ENCODE results near the gene WDR48.
A peak's percentile ranks its signal among the peaks of the same experiment; 100 is the strongest.

Gene WDR48

DNA sequence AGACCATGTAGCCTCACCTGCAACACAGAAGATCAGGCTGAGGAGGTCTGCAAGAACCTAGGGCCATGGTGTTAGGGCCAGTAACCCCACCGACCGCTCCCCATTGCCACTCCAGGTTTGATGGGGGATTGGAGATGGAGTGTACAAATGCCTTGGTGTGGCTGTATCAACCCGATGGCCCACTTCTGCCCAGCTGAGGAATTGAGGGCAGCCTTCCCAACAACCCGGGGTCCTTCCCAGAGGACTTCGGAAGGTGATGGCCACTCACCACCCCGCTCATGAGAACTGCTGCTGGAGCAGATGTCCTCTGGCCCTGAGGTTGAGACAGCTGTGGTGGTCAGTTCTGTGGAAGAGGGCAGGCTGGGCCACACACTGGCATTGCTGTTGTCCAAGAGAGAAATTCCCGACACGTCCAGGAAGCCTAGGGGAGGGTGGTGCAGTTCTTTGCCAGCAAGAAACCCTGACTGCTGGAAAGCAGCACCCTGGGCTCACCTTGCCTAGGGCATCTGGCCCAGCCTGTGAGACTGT, 46.7 kb downstream of the WDR48 start:
- TF ChIP-seq, protein P1, sequence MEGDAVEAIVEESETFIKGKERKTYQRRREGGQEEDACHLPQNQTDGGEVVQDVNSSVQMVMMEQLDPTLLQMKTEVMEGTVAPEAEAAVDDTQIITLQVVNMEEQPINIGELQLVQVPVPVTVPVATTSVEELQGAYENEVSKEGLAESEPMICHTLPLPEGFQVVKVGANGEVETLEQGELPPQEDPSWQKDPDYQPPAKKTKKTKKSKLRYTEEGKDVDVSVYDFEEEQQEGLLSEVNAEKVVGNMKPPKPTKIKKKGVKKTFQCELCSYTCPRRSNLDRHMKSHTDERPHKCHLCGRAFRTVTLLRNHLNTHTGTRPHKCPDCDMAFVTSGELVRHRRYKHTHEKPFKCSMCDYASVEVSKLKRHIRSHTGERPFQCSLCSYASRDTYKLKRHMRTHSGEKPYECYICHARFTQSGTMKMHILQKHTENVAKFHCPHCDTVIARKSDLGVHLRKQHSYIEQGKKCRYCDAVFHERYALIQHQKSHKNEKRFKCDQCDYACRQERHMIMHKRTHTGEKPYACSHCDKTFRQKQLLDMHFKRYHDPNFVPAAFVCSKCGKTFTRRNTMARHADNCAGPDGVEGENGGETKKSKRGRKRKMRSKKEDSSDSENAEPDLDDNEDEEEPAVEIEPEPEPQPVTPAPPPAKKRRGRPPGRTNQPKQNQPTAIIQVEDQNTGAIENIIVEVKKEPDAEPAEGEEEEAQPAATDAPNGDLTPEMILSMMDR (IDR thresholded peaks at IDR 0.05): no peak

DNA sequence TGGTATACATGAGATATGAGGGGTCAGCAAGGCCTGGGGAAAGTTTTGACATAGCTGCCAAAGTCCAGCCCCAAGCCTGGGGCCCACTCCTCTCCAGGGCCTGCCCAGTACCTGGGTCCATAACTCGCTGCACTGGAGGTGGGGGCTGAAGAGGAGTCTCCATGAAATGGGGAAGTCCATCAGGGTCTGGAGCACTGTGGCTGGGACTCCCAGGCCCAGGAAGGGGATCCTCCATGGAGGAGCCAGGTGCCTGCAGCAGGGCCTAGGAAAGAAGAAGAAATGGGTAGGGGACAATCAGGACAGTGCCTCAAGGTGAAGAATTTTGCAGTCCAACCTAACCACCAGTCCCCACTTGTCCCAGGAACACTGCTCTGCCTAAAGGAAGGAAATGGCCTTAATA, 47.4 kb downstream of the WDR48 start:
- TF ChIP-seq, protein P1 (IDR thresholded peaks at IDR 0.05): no peak

DNA sequence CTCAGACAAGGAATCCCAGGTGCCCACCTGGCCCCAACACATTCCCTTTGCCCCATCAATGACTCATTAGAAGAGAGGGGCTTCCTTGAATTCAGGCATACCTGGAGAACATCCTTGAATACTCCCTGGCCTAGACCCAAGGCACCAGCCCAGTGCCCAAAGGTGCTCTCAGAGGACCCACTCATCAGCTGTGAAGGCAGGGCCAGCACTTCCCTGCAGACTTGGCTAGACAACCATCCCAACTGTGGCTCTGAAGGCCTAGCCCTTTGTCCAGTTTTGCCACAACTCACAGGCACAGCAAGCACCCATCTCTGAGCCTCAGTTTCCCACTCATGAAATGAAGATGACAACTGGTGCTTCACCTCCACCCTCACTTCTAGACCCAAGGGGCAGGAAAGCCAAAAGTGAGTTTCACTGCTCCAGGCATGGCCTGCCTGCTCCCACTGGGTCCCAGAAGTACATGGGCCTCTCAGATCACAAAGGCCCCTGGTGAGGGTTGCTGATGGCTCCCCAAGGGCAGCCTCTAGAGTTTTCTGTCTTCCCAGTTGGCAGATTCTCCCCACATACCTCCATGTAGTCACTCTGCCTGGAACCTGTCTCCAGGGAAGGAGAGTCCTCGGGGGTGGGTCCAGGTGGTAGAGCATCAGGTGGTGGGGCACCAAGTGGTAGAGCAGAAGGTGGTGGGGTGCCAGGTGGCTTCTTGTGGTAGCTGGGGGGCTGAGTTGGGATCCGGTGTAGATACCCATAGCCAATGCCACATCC, 48.1 kb downstream of the WDR48 start:
- TF ChIP-seq, protein P1 (IDR thresholded peaks at IDR 0.05): no peak

DNA sequence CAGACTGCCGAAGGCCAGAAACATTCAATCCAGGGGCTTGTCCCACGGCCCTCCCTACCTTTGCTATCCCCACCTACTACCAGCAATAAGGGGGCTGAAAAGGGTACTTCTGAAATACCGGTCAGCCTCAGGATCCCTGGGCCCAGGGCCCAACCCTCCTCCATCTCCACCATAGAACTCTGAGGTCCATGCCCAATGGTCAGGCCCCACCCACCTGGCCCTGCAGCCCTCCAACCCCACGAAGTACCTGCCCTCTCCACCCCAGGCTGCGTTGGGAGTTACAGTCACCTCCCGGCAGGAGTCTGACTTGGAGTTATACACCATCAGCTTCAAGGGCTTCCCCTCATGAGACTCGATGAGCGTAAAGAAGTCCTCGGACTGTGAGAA, 48.7 kb downstream of the WDR48 start:
- TF ChIP-seq, protein P1 (IDR thresholded peaks at IDR 0.05): no peak

DNA sequence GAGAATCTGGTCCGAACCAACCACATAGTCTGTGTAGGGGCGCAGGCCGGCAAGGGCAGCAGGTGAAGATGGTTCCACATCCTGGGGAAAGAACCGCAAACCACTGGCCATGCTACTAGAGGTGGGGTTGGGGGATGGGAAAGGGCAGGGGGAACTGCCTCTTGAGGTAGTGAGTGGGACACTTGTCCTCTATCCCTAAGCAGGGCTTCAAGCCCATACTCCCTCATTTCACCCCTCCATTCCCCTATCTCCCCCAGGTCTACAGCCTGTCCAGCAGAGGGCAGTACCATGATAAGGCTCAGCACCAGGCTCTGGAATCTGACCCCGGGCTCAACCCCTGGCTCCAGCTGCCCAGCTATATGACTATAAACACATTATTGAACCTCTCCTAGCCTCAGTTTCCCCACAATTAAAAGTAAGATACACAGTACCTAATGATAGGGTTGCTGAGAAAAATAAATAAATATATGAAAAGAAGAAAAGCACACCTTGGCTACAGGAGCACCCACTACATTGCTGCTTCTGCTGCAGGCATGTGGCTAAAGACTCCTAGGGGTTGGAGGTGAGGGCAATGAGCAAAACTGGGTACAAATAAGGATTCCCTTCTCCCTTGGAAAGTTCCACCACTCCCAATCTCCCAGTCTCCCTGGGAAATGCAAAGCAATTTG, 49.3 kb downstream of the WDR48 start:
- TF ChIP-seq, protein P1 (IDR thresholded peaks at IDR 0.05): peak; percentile 75

DNA sequence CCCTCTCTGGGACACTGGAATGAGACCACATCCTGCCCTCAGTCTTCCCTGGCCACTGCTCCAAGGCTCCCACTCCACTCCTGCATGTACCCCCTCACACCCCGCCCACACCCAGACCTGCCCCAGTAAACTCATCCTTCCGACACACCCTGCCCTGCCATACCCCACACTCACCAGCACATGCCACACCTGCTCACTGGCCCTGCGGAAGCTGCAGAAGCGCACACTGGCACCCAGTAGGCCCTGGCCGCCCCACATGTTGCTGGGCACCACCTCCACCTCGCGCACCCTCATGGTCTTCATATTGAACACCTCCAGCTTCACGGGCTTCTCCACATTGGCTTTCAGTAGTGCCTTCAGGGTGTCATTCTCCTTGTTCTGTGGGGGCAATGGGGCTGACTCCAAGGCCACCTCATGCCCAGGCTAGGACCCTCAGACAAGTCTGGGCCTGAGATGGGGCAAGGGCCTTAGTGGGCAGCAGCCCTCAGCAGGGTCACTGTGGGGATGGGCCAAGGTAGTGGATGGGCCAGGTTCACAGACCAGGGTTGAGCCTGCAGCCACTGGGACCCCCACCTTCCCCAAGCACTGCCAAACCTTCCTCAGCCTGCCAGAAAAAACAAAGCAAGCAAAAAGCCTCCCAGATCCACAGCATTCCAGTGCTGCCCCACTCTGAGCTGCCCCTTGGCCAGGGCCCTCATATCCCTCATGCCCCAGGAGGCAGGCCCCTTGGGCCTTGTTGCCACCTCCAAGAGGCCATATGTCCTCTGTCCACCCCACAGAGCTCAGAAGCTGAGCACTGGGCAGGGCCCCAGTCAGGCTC, 50.9 kb downstream of the WDR48 start:
- TF ChIP-seq, protein P1 (IDR thresholded peaks at IDR 0.05): no peak

DNA sequence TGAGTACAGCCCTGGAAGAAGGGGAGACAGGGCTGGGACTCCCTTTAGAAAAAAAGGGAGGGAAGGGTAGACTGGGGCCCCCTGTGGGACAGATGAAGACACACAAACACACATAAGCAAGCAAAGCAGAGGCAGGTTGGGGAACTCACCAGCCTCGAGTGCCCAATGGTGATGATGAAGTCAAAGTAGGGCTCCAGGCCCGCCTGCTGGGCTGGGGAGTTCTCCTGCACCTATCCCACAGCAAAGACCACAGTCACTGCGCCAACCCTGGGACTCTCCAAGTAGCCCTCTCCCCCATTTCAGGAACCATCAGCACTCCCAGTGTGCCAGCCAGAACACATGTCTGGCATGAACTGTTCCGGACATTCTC, 51.5 kb downstream of the WDR48 start:
- TF ChIP-seq, protein P1 (IDR thresholded peaks at IDR 0.05): no peak

All from LNCAP (cell line).